GM21381 (cell line): ENCODE data around the gene HRH1.
"Not testable (repeated sequence)": the region's sequence is repeated elsewhere in the genome, so short reads cannot be mapped to it uniquely, and the experiment has no call there.

Source experiments
- ATAC-seq: cut with Tn5 transposase; IDR thresholded peaks from one replicate; pipeline ENCODE4 v1.9.1; 2021; ENCODE audit warnings: mild to moderate bottlenecking, moderate library complexity; ENCODE audit not compliant: unreplicated experiment

The HRH1 gene

GRCh38 chr3:11204697-11205348 is 50.5 kb downstream of the HRH1 start:
- no peak for ATAC-seq

- not testable (repeated sequence) for ATAC-seq
Observed at GRCh38 chr3:11205881-11206280, 51.6 kb downstream of the HRH1 start.

- no peak for ATAC-seq
Observed at GRCh38 chr3:11206316-11206715, 52.0 kb downstream of the HRH1 start.

GRCh38 chr3:11206953-11207352 is 52.7 kb downstream of the HRH1 start:
- ATAC-seq = no peak

GRCh38 chr3:11211531-11212298 is 57.4 kb downstream of the HRH1 start:
- ATAC-seq = no peak

- ATAC-seq = no peak
Observed at GRCh38 chr3:11212299-11212608, 58.0 kb downstream of the HRH1 start.

- ATAC-seq = no peak
Observed at GRCh38 chr3:11212784-11213183, 58.5 kb downstream of the HRH1 start.

- ATAC-seq = no peak
Observed at GRCh38 chr3:11213810-11214450, 59.6 kb downstream of the HRH1 start.

GRCh38 chr3:11214451-11214978 is 60.2 kb downstream of the HRH1 start:
- no peak for ATAC-seq

- not testable (repeated sequence) for ATAC-seq
Observed at GRCh38 chr3:11217370-11217769, 63.1 kb downstream of the HRH1 start.

- no peak for ATAC-seq
Observed at GRCh38 chr3:11220230-11220629, 65.9 kb downstream of the HRH1 start.

- no peak for ATAC-seq
Observed at GRCh38 chr3:11221818-11222415, 67.6 kb downstream of the HRH1 start.

GRCh38 chr3:11224010-11224409 is 69.7 kb downstream of the HRH1 start:
- ATAC-seq = no peak

GRCh38 chr3:11224870-11225229 is 70.6 kb downstream of the HRH1 start:
- ATAC-seq = no peak

- no peak for ATAC-seq
Observed at GRCh38 chr3:11226042-11226370, 71.7 kb downstream of the HRH1 start.

GRCh38 chr3:11228041-11228440 is 73.7 kb downstream of the HRH1 start:
- ATAC-seq = no peak

GRCh38 chr3:11230125-11230524 is 75.8 kb downstream of the HRH1 start:
- ATAC-seq = no peak

- no peak for ATAC-seq
Observed at GRCh38 chr3:11230832-11231231, 76.5 kb downstream of the HRH1 start.

GRCh38 chr3:11235385-11235784 is 81.1 kb downstream of the HRH1 start:
- no peak for ATAC-seq

- no peak for ATAC-seq
Observed at GRCh38 chr3:11236588-11237461, 82.5 kb downstream of the HRH1 start.

- no peak for ATAC-seq
Observed at GRCh38 chr3:11238060-11238459, 83.8 kb downstream of the HRH1 start.
